Activated naive CD4-positive, alpha-beta T cell treated with anti-CD3 and anti-CD28 coated beads for 36 hours (primary cell): ENCODE results near the gene SLC22A24. TPM values are rescaled to one million over a fixed set of nuclear protein-coding genes. Genes with fewer than 3 reads are reported as not detected.

ENCODE experiments used
- CTCF ChIA-PET: fragments of 350-600 bp; sonication (Branson Sonifier 250); formaldehyde crosslinking; loops from one replicate; lab custom pipeline; 2021; ENCODE audit warnings: antibody characterized with exemption; lab: Charles Lee
- DNase-seq: peaks from one replicate; pipeline ENCODE4 v3.0.0-alpha.2; 2020
- H3K27ac Mint-ChIP-seq: one replicate; pipeline ENCODE4 v1.8.0; 2021; ENCODE audit warnings: mild to moderate bottlenecking, mixed read lengths
- H3K27me3 Mint-ChIP-seq: one replicate; pipeline ENCODE4 v1.8.0; 2021; ENCODE audit warnings: low read depth, mixed read lengths
- H3K36me3 Mint-ChIP-seq: one replicate; pipeline ENCODE4 v1.8.0; 2021; ENCODE audit warnings: low read depth, mixed read lengths
- H3K4me1 Mint-ChIP-seq: one replicate; pipeline ENCODE4 v1.8.0; 2021; ENCODE audit warnings: low read depth, mixed read lengths
- H3K4me3 Mint-ChIP-seq: one replicate; pipeline ENCODE4 v1.8.0; 2021; ENCODE audit warnings: mild to moderate bottlenecking, moderate library complexity, mixed read lengths
- H3K9me3 Mint-ChIP-seq: one replicate; pipeline ENCODE4 v1.8.0; 2021; ENCODE audit warnings: mixed read lengths
- intact Hi-C: fragments of 100-400 bp; cut with micrococcal nuclease; formaldehyde crosslinking; loops from one replicate; pipeline ENCODE4 v1.15.1; 2023
- total RNA-seq, 2 experiments: library from RNA; stranded (reverse); gene quantifications; one replicate each; pipeline ENCODE4 v1.2.3, GENCODE V29; 2021

Gene SLC22A24
- total RNA-seq, 2 experiments from 2014 or later: not detected

DNA sequence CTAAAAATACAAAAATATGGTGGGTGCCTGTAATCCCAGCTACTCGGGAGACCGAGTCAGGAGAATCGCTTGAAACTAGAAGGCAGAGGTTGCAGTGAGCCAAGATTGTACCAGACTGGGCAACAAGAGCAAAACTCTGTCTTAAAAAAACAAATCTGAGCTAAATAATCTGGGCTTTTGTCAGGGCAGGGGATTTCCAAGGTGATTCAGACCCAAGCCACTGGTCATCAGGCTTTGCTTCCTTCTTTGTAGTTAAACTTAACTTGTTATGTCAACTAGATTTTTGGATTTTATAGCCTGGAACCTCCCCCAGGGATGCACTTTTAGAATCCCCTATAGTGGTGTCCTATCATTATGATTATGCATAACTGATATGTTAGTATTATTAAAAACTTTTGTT, 101.4 kb downstream of the SLC22A24 start:
- CTCF ChIA-PET: interaction anchor here (2.3 kb wide), 1 partner anchor 137 kb away, joined by 6 read pairs; no protein-coding TSS in a partner anchor

DNA sequence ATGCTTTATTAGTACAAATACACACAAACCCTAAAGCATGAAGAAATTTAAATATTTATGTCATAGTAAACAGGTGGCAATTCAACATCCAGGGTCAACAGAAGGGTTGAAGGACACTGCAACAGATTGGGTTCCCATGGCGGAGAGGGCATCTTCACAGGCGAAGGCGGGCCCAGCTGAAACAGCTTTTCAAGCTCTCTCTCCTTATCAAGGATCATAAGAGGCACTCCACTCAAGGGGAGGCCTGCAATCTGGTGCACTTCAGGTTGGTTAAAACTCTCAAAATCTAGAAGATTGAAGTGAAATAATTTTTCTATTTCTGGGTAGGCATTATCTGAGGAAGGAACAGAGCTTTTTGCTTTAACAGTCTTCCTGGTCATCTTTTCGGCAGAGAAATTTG, 111.6 kb downstream of the SLC22A24 start:
- intact Hi-C loops: no loop called here
- H3K9me3 Mint-ChIP-seq: no peaks in the 10 kb centered on the region

More for the DNA sequence above, 101.4 kb downstream of the SLC22A24 start:
- intact Hi-C loops: no loop called here
- Mint-ChIP-seq H3K27ac (no peak overlapping the region), H3K4me1 (no peaks in the 10 kb centered on the region), H3K36me3 (no peaks in the 10 kb centered on the region), H3K4me3 (no peak overlapping the region), H3K27me3 (peaks cover 18% of the 10 kb centered on the region), H3K9me3 (no peaks in the 10 kb centered on the region)
- DNase-seq: no peak

More for the DNA sequence above, 111.6 kb downstream of the SLC22A24 start:
- no peak overlapping the region for H3K4me3 Mint-ChIP-seq
- DNase-seq: no peak
- H3K27me3 Mint-ChIP-seq: peaks cover 10% of the 10 kb centered on the region
- CTCF ChIA-PET: interaction anchor here (0.8 to 2.2 kb wide), 2 partner anchors 9 to 126 kb away, joined by 4 to 11 read pairs; no protein-coding TSS in a partner anchor
- H3K36me3 Mint-ChIP-seq: no peaks in the 10 kb centered on the region
- no peaks in the 10 kb centered on the region for H3K4me1 Mint-ChIP-seq
- H3K27ac Mint-ChIP-seq: no peak overlapping the region

Other genes starting within 250 kb of the SLC22A24 start
- not detected for gene CHRM1, start 222.9 kb downstream of the SLC22A24 start, total RNA-seq
- not detected for gene SLC22A6, start 159.3 kb downstream of the SLC22A24 start, total RNA-seq
- gene SLC22A8, start 128.4 kb downstream of the SLC22A24 start, total RNA-seq: not detected
- not detected for gene SLC22A25, start 99.4 kb upstream of the SLC22A24 start, total RNA-seq
- not detected for gene SLC22A9, start 225.6 kb upstream of the SLC22A24 start, total RNA-seq